M059J (cell line): ENCODE measurements around the gene RAB31. TPM values are rescaled to one million over a fixed set of nuclear protein-coding genes. Genes with fewer than 3 reads are reported as not detected.
A peak's percentile ranks its signal among the peaks of the same experiment; 100 is the strongest.
"Not testable (repeated sequence)": the region's sequence is repeated elsewhere in the genome, so short reads cannot be mapped to it uniquely, and the experiment has no call there.

Experiments
- DNase-seq: peaks from one replicate; pipeline ENCODE4 v3.0.0-alpha.2; 2012; ENCODE audit warnings: low read depth
- total RNA-seq: library from RNA; depleted of rRNA; stranded (reverse); fragments of >200 nt; shearing (Covaris generic); gene quantifications from 2 replicates; pipeline ENCODE4 v1.2.3, GENCODE V29; 2014

The RAB31 gene
- total RNA-seq, 1 experiment from 2014 or later = 53.6 TPM

- peak; percentile 71 for DNase-seq
Measured at GRCh38 chr18:9757827-9758621, 49.9 kb downstream of the RAB31 start.

DNA sequence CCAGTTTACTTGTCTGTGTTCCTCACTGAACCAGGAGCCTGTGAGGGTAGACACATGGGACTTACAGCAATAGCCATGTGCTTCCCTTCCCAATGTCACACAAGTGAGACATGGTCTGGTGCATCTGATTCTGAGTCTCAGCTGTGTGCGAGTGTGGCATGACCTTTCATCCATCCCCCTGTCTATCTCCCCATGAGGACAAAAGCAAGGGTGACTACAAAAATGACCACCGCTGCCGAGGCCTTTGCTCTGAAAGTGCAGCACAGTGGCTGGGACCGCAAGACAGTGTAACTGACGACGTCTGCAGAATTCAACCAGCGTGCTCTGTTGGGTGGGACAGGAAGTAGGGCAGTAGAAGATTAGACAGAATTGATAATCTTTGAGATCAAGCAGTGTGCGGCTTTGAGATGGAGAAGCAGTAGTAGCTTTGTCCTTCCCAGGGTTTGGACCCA is 50.5 kb downstream of the RAB31 start:
- no peak for DNase-seq

- DNase-seq = peak; percentile 14
Measured at GRCh38 chr18:9760641-9761040, 52.5 kb downstream of the RAB31 start.

GRCh38 chr18:9762526-9762925 is 54.4 kb downstream of the RAB31 start:
- DNase-seq = no peak

GRCh38 chr18:9763157-9763556 is 55.1 kb downstream of the RAB31 start:
- no peak for DNase-seq

- no peak for DNase-seq
Measured at GRCh38 chr18:9764011-9764481, 55.9 kb downstream of the RAB31 start.

DNA sequence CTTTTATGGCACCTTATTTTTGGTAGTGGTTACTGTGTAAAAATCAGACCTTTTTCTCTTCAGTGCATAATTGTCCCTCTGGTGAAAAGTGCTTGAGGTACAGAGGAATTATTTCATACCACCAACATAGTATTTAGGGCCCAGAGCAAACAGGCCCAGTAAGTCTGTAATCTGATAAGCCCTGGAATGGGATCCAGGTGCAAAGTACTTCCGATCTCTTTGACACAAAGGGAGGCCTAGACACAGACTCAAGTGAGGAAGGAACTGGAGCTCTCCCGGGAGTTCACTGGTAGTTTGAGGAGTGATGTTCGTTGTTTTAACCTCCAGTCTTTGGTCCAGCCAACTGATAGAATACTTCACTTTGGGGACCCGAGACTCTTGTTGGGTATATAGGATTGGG is 57.4 kb downstream of the RAB31 start:
- DNase-seq = no peak

DNA sequence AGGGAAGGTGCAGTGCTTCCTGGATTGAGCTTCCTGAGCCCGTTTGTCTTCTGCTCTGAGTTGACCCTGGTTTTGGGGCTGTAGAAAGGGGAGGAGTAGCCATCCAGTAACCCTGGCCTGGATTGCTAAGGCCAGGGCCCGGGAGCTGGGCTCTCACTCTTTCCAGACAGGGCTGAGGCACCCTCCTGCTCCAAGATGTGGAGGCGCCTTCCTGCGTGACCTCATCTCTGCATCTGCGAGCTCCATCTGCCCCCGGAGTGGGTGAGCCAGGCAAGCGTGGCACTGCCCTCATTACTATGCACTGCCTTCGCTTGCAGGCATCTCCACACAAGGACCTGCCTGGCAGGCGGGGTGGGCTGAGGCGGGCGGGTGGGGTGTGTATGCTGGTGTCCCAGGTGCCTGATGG is 58.0 kb downstream of the RAB31 start:
- DNase-seq = no peak

- no peak for DNase-seq
Measured at GRCh38 chr18:9766740-9767139, 58.6 kb downstream of the RAB31 start.

GRCh38 chr18:9768071-9768691 is 60.1 kb downstream of the RAB31 start:
- not testable (repeated sequence) for DNase-seq

DNA sequence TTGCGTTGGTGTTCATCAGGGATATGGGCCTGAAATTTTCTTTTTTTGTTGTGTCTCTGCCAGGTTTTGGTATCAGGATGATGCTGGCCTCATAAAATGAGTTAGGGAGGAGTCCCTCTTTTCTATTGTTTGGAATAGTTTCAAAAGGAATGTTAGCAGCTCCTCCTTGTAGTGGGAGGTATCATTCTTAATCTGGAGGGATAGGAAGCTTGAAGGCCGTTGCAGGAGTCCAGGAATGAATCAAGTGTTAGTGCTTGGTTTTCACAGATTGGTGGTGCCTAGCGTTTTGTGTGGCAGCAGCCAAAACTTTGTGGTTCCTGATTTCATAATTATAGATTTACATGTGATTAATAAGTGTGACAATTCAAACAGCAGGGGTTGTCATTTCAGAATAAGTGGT is 62.0 kb downstream of the RAB31 start:
- DNase-seq = not testable (repeated sequence)

- DNase-seq = no peak
Measured at GRCh38 chr18:9771261-9771976, 63.3 kb downstream of the RAB31 start.

- DNase-seq = no peak
Measured at GRCh38 chr18:9771977-9772660, 64.0 kb downstream of the RAB31 start.

DNA sequence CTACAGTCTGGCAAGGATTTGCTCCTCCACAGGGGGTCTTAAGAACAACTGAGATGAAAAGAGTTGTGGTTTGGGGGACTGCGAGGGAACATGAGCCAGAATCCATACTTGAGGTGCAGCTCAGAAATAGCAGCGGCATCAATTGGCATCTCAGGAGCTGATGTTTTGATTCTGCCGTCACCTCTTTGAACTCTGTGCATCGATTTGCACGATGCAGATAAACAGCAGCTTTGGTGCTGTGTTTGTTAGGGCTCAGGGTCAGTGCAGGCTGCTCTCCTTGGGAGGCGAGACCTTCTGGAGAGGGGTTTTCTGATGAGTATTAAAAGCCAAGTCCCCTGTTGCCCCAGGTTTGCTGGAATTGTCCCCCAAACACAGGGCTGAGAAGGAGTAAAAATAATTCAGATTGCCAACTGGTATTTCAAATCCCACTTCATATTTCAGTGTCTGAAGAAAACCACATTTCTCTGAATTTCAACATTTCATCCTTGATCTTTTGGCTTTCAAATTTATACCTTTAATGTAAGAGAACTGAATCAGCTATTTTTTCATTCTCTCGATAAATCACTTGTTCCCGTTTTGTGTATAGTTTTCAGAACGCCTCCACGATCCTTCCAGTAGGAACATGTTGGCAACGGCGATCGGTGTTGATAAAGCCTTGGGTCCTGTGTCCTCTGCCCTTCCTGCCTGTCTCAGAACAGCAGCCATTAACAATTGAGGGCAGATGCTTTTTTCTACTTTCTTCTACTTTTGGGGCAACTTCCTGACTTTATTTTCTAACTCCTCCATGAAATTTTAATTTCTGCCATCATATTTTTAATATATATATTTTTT is 65.0 kb downstream of the RAB31 start:
- DNase-seq = no peak

- DNase-seq = no peak
Measured at GRCh38 chr18:9774150-9774549, 66.0 kb downstream of the RAB31 start.

- DNase-seq = no peak
Measured at GRCh38 chr18:9775178-9775577, 67.1 kb downstream of the RAB31 start.

DNA sequence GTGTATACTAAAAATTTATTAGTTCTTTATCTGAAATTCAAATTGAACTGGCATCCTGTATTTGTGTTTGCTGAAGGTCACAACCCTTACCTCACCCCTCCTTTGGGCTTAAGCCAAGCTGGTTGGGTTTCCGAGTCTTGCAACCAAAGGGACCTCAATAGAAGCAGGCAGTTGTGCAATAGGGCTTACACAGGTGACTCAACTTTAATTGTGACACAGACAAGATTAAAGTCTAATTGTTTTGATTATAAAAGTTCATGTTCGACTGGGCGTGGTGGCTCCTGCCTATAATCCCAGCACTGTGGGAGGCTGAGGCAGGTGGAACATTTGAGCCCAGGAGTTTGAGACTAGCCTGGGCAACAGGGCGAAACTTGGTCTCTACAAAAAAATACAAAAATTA is 71.5 kb downstream of the RAB31 start:
- DNase-seq = peak; percentile 67

- peak; percentile 83 for DNase-seq
Measured at GRCh38 chr18:9782073-9782857, 74.2 kb downstream of the RAB31 start.

DNA sequence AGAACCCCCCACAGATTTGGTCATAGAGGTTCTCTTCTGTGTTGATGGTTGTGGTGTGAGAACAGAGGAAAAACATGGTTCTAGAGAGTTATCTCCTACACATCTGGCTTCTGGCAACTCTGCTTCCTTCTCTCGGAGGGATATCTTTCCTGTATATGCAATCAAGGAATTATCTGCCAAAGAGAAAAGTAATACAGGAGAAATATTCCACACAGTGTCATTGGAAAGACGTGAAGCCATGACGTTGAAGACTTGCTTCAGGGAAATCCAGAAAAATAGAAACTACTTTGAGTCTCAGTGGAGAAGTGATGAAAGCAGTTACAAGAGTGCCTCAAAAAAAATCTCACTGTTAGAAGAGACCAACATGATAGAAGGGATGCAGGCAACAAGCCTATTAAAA is 78.5 kb downstream of the RAB31 start:
- no peak for DNase-seq

DNA sequence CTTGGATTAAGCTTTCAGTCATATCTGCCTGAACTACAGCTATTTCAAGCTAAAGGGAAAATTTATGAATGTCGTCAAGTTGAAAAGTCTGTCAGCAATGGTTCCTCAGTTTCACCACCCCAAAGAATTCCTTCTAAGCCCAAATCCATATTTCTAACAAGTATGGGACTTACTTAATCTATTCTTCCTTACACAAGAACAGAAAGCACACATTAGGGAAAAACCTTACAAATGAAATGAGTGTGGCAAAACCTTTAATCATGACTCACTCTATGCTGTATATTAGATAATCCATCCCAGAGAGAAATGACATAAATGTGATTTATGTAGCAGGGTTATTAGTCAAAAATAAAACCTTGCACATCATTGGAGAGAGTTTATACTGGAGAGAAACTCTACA is 78.9 kb downstream of the RAB31 start:
- no peak for DNase-seq
